Neural cell (in vitro differentiated cells): Measurements from ENCODE around the gene MRPL37. TPM values are rescaled to one million over a fixed set of nuclear protein-coding genes. Genes with fewer than 3 reads are reported as not detected.

Experiments used
- H2AFZ ChIP-seq: fragments of 200-600, 300-800 bp; sonication (generic), shearing (Covaris generic); 2 replicates; pipeline ENCODE4 v1.6.0; 2014; ENCODE audit warnings: low read depth, mild to moderate bottlenecking, antibody characterized with exemption, low read length, moderate library complexity
- H3F3A ChIP-seq: fragments of 200-600 bp; shearing (Covaris generic); 2 replicates; pipeline ENCODE4 v1.6.1; 2016; ENCODE audit warnings: mild to moderate bottlenecking, moderate library complexity, mixed read lengths, antibody characterized with exemption, low read length; ENCODE audit not compliant: insufficient read depth, poor library complexity, severe bottlenecking
- H3K27ac ChIP-seq: fragments of 200-600, 300-800 bp; sonication (generic), shearing (Covaris generic); 2 replicates; pipeline ENCODE4 v1.5.1; 2014; ENCODE audit warnings: mild to moderate bottlenecking, low read length, moderate library complexity
- H3K27me3 ChIP-seq: fragments of 300-800, 200-600 bp; sonication (generic), shearing (Covaris generic); 2 replicates; pipeline ENCODE4 v1.6.0; 2014; ENCODE audit warnings: mild to moderate bottlenecking, low read depth, low read length, moderate library complexity; ENCODE audit not compliant: insufficient read depth
- H3K36me3 ChIP-seq: fragments of 300-800, 200-600 bp; sonication (generic), shearing (Covaris generic); 2 replicates; pipeline ENCODE4 v1.5.1; 2014; ENCODE audit warnings: mild to moderate bottlenecking, antibody characterized with exemption, low read length, moderate library complexity; ENCODE audit not compliant: insufficient read depth
- H3K4me2 ChIP-seq: fragments of 300-800, 200-600 bp; sonication (generic), shearing (Covaris generic); 2 replicates; pipeline ENCODE4 v1.6.0; 2014; ENCODE audit warnings: mild to moderate bottlenecking, low read length
- H3K4me3 ChIP-seq: fragments of 300-800, 200-600 bp; sonication (generic), shearing (Covaris generic); 2 replicates; pipeline ENCODE4 v1.5.1; 2014; ENCODE audit warnings: mild to moderate bottlenecking, low read length, moderate library complexity
- H3K79me2 ChIP-seq: fragments of 200-600 bp; shearing (Covaris generic); replicated peaks from 2 replicates; pipeline ENCODE4 v1.6.0; 2014; ENCODE audit warnings: mild to moderate bottlenecking, low read length, moderate library complexity; ENCODE audit not compliant: insufficient read depth
- H3K9ac ChIP-seq: fragments of 300-800, 200-600 bp; sonication (generic), shearing (Covaris generic); 2 replicates; pipeline ENCODE4 v1.6.1; 2016; ENCODE audit warnings: mild to moderate bottlenecking, low read length, mixed read lengths
- H3K9me2 ChIP-seq: fragments of 200-600 bp; shearing (Covaris generic); 2 replicates; pipeline ENCODE4 v1.6.1; 2016; ENCODE audit warnings: mild to moderate bottlenecking, low read length, mixed read lengths; ENCODE audit not compliant: insufficient read depth
- H3K9me3 ChIP-seq: fragments of 200-600, 300-800 bp; sonication (generic), shearing (Covaris generic); 2 replicates; pipeline ENCODE4 v1.6.1; 2016; ENCODE audit warnings: mild to moderate bottlenecking, mixed run types, low read length, moderate library complexity, mixed read lengths
- H4K20me1 ChIP-seq: fragments of 200-600 bp; shearing (Covaris generic); 2 replicates; pipeline ENCODE4 v1.6.1; 2016; ENCODE audit warnings: mild to moderate bottlenecking, mixed run types; ENCODE audit not compliant: insufficient read depth
- CTCF ChIP-seq: fragments of 450-650 bp; IDR thresholded peaks from 2 replicates; pipeline ENCODE4 v1.5.1; 2014; ENCODE audit warnings: antibody characterized with exemption, mild to moderate bottlenecking, moderate library complexity; ENCODE audit not compliant: poor library complexity, severe bottlenecking
- EP300 ChIP-seq: fragments of 450-650 bp; conservative IDR thresholded peaks from 2 replicates; pipeline ENCODE4 v1.6.1; 2014; ENCODE audit warnings: antibody characterized with exemption, mild to moderate bottlenecking, moderate library complexity; ENCODE audit not compliant: poor library complexity, severe bottlenecking
- EZH2 ChIP-seq: fragments of 200-600, 300-800 bp; shearing (Covaris generic), sonication (generic); IDR thresholded peaks from 2 replicates; pipeline ENCODE4 v1.6.1; 2014; ENCODE audit warnings: antibody characterized with exemption, low read length, borderline replicate concordance, mild to moderate bottlenecking; ENCODE audit not compliant: insufficient read depth, poor library complexity, severe bottlenecking
- MXI1 ChIP-seq: fragments of 450-650 bp; conservative IDR thresholded peaks from 2 replicates; pipeline ENCODE4 v1.6.1; 2014; ENCODE audit warnings: antibody characterized with exemption, mild to moderate bottlenecking; ENCODE audit not compliant: poor library complexity, severe bottlenecking
- POLR2AphosphoS5 ChIP-seq: IDR thresholded peaks from 2 replicates; pipeline ENCODE4 v1.6.1; 2012
- RAD21 ChIP-seq: fragments of 450-650 bp; conservative IDR thresholded peaks from 2 replicates; pipeline ENCODE4 v1.6.1; 2014; ENCODE audit warnings: antibody characterized with exemption, mild to moderate bottlenecking, moderate library complexity
- REST ChIP-seq: IDR thresholded peaks from 2 replicates; pipeline ENCODE4 v1.6.1; 2012; ENCODE audit warnings: borderline replicate concordance
- SMC3 ChIP-seq: fragments of 450-650 bp; conservative IDR thresholded peaks from 2 replicates; pipeline ENCODE4 v1.6.1; 2014; ENCODE audit warnings: antibody characterized with exemption, mild to moderate bottlenecking, moderate library complexity; ENCODE audit not compliant: poor library complexity
- TAF1 ChIP-seq: IDR thresholded peaks from 2 replicates; pipeline ENCODE4 v1.6.1; 2012; ENCODE audit warnings: low read depth
- polyA plus RNA-seq: library from polyadenylated mRNA; depleted of rRNA; stranded (reverse); fragments of >200 nt; gene quantifications from 2 replicates; pipeline ENCODE4 v1.2.3, GENCODE V29; 2014

MRPL37 gene
- polyA plus RNA-seq, 1 donor from 2014 or later: 24.3 TPM

- TF ChIP-seq REST (no peak), POLR2AphosphoS5 (no peak), TAF1 (no peak), EZH2 (no peak)
- Histone ChIP-seq H3K9me2 (no peaks in the 10 kb centered on the region), H2AFZ (no peak overlapping the region), H3K9me3 (no peaks in the 10 kb centered on the region), H3K27ac (no peak overlapping the region), H3K4me2 (no peak overlapping the region), H3K79me2 (no peaks in the 10 kb centered on the region), H3F3A (no peaks in the 10 kb centered on the region), H3K36me3 (no peaks in the 10 kb centered on the region), H3K27me3 (no peaks in the 10 kb centered on the region), H3K9ac (no peak overlapping the region), H4K20me1 (no peaks in the 10 kb centered on the region), H3K4me3 (no peak overlapping the region)
Observed at GRCh38 chr1:54248966-54249365, 49.0 kb downstream of the MRPL37 start.

- Histone ChIP-seq H3K36me3 (no peaks in the 10 kb centered on the region), H3K9me2 (no peaks in the 10 kb centered on the region), H3K4me3 (no peak overlapping the region), H3K9me3 (no peaks in the 10 kb centered on the region), H3K27me3 (no peaks in the 10 kb centered on the region), H3K79me2 (no peaks in the 10 kb centered on the region), H3K9ac (no peak overlapping the region), H3K4me2 (no peak overlapping the region), H3K27ac (no peak overlapping the region), H4K20me1 (no peaks in the 10 kb centered on the region), H3F3A (no peaks in the 10 kb centered on the region), H2AFZ (no peak overlapping the region)
- TF ChIP-seq MXI1 (no peak), POLR2AphosphoS5 (no peak), CTCF (no peak), EZH2 (no peak)
Observed at GRCh38 chr1:54249819-54250435, 50.0 kb downstream of the MRPL37 start.

- Histone ChIP-seq H3K4me3 (no peak overlapping the region), H3K9ac (no peak overlapping the region), H2AFZ (no peak overlapping the region), H3K27ac (no peak overlapping the region), H3K27me3 (no peaks in the 10 kb centered on the region), H3F3A (no peaks in the 10 kb centered on the region), H4K20me1 (no peaks in the 10 kb centered on the region), H3K9me2 (no peaks in the 10 kb centered on the region), H3K4me2 (no peak overlapping the region), H3K9me3 (no peaks in the 10 kb centered on the region), H3K36me3 (no peaks in the 10 kb centered on the region), H3K79me2 (no peaks in the 10 kb centered on the region)
- TF ChIP-seq POLR2AphosphoS5 (no peak), SMC3 (no peak), REST (no peak), TAF1 (no peak), EZH2 (no peak), CTCF (no peak), RAD21 (no peak), MXI1 (no peak), EP300 (no peak)
Observed at GRCh38 chr1:54250670-54251069, 50.7 kb downstream of the MRPL37 start.
